GM12892 (cell line): ENCODE data around the gene LUC7L.

Experiments
- POLR2A ChIP-seq: IDR thresholded peaks from 2 replicates; pipeline ENCODE4 v1.6.1; 2011; ENCODE audit warnings: low read depth, low read length, control low read depth
- TAF1 ChIP-seq: IDR thresholded peaks from 2 replicates; pipeline ENCODE4 v1.6.1; 2011; ENCODE audit warnings: low read depth, mild to moderate bottlenecking, control low read depth, low read length, borderline replicate concordance

- TF ChIP-seq POLR2A = no peak
- no peak for TF ChIP-seq TAF1
Observed at GRCh38 chr16:140175-140857, 88.9 kb downstream of the LUC7L start.
